Measurements from ENCODE around the gene ZMIZ2.

Gene ZMIZ2

DNA sequence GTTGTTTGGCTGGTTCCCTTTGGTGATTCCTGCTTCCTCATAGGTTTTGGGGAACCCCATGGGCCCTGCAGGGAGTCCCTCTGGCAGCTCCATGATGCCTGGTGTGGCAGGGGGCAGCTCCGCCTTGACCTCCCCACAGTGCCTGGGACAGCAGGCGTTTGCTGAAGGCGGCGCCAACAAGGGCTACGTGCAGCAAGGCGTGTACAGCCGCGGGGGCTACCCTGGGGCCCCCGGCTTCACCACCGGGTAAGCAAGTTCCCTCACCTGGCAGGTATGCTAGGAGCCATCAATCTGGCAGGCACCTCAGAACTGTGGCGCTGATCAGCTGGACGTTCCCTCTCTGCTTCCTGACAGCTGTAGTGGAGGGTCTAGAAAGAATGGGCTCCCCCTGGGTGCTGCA lies 8.3 kb downstream of the ZMIZ2 start:
- no peak for FAIRE-seq

DNA sequence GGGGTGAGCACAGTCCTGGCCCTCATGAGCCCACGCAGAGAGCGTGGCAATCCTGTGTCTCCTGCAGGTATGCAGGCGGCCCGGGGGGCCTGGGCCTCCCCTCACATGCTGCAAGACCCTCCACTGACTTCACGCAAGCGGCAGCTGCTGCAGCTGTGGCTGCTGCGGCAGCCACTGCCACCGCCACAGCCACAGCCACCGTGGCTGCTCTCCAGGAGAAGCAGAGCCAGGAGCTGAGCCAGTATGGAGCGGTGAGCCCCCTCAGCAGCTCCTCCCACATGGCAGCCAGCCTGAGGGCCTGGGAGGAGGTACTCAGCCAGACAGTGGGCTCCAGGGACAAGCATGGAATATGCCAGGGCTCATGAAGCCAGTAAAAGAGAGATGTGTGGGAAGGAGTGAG lies 8.7 kb downstream of the ZMIZ2 start:
- FAIRE-seq = no peak

- no peak for FAIRE-seq
These were observed 9.1 kb downstream of the ZMIZ2 start for GRCh38 chr7:44757739-44758138.

GRCh38 chr7:44759246-44759645 lies 10.6 kb downstream of the ZMIZ2 start:
- FAIRE-seq = no peak

DNA sequence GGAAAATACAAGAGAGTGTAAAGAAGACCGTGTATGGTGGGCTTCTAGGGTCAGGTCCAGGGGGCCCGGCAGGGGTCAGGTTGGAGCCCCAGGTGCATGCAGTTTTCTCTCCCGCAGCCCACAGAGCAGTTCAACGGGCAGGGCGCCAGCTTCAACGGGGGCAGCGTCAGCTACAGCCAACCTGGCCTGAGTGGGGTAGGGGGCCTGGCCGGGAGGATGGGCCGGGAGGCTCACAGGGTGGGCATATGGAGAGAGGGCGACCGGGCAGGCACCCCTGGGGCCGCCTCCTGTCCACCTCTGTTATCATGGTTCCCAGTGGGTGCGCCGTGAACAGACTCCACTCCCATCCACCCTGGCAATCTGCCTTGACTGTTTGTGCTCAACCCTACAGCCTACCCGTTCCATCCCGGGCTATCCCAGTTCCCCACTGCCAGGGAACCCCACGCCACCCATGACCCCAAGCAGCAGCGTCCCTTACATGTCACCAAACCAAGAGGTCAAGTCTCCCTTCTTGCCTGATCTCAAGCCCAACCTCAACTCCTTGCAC lies 11.5 kb downstream of the ZMIZ2 start:
- FAIRE-seq = no peak

- FAIRE-seq = no peak
These were observed 12.8 kb downstream of the ZMIZ2 start for GRCh38 chr7:44761207-44762161.

GRCh38 chr7:44762300-44762699 lies 13.7 kb downstream of the ZMIZ2 start:
- no peak for FAIRE-seq

DNA sequence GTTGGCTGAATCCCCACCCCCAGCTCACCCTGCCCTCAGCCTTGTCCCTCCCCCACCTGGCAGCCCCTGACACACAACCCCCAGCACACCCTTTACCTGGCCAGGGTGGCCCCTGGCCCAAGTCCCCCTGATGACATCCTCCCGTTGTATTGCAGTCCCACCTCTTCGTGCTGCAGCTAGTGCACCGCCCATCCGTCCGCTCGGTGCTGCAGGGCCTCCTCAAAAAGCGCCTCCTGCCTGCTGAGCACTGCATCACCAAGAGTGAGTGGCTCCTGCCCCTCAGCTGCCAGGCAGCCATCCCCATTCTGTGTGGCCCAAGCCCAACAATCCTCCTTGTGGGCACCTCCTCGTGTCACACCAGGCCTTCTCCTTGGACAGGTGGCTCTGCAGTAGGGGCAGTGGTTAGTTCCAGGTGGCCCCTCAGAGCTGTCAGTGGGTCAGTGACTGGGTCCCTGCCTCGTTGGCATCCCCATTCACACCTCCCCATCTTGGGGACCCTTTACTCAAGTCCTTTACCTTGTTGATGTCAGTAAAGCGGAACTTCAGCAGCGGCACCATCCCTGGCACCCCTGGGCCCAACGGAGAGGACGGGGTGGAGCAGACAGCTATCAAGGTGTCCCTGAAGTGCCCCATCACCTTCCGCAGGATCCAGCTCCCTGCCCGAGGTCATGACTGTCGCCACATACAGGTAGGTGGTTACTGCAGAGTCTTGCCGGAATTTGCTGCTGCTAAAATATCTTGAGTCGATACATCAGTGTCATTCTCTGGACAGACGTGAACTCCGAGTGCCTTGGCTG lies 14.3 kb downstream of the ZMIZ2 start:
- FAIRE-seq = no peak

GRCh38 chr7:44764081-44764480 lies 15.4 kb downstream of the ZMIZ2 start:
- no peak for FAIRE-seq

DNA sequence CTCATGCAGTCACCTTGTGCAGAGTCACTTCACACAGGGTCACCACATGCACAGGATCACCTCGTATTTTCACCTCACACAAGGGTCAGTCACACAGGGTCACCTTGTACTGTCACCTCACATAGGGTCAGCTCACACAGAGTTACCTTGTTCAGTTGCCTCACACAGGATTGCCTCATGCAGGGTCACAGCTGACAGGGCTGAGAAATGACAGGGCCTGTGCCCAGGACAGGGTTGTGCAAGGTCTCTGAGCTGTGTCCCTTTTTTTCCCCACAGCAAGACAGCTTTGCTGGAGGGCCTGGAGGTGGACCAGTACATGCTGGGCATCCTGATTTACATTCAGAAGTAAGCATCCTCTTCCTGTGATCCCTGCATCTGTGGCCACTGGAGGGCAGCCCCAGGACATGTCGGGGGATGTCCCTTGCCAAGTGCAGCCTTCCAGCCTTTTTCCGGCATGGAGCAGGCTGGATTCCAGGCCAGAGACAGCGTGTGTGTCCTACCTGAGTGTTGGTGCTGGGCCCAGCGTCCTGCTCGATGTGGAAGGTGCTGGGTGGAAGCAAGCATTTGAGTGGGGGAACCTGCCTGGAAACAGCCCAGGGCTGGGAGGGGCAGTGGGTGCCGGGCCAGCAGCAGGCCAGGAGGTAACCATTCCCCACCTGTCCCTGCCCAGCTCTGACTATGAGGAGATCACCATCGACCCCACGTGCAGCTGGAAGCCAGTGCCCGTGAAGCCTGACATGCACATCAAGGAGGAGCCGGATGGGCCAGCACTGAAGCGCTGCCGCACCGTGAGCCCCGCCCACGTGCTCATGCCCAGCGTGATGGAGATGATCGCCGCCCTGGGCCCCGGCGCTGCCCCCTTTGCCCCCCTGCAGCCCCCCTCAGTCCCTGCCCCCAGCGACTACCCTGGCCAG lies 16.3 kb downstream of the ZMIZ2 start:
- FAIRE-seq = no peak

DNA sequence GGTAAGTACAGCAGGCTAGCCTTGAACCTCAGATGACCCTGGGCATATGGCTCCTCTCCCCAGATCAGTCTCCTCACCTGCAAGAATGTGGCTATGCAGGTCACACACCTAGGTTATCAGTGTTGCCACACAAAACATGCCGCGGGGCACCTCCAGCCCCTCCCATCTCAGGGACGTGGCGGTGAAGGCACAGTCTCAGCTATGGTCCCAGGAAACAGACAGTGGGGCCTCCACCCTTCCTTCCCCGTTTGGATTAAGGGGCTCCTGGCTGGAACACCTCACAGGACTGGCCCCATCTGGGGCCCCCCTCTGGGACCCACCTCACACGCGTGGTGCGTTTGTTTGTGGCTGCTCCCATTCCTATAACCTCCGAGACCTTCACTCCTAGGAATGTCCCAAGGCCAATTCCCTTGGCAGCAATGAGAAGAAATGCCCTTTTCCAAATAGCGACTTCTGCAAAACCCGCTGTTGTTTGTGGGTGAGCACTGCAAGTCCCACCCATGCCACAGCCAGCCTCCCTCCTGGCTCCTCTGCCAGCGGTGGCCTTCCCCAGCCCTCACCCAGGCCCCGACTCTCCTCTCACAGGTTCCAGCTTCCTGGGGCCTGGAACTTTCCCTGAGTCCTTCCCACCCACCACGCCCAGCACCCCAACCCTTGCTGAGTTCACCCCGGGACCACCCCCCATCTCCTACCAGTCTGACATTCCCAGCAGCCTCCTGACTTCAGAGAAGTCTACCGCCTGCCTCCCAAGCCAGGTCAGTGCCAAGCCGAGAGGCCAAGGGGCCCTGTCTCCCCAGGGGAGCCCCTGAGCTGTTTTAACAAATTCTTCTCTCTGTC lies 17.1 kb downstream of the ZMIZ2 start:
- no peak for FAIRE-seq

DNA sequence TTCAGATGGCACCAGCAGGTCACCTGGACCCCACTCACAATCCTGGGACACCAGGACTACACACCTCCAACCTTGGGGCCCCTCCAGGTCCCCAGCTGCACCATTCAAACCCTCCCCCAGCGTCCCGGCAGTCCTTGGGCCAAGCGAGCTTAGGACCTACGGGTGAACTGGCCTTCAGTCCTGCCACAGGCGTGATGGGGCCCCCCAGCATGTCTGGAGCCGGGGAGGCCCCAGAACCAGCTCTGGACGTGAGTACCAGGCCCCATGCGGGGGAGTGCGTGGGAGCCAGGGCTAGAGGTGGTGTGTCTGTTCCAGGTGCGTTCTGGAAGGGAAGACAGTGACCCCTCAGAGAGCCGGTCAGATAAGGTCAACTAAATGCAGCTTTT lies 17.8 kb downstream of the ZMIZ2 start:
- no peak for FAIRE-seq

- FAIRE-seq = no peak
These were observed 18.7 kb downstream of the ZMIZ2 start for GRCh38 chr7:44767134-44767911.

GRCh38 chr7:44767912-44768627 lies 19.4 kb downstream of the ZMIZ2 start:
- FAIRE-seq = no peak

GRCh38 chr7:44768628-44769371 lies 20.2 kb downstream of the ZMIZ2 start:
- no peak for FAIRE-seq

DNA sequence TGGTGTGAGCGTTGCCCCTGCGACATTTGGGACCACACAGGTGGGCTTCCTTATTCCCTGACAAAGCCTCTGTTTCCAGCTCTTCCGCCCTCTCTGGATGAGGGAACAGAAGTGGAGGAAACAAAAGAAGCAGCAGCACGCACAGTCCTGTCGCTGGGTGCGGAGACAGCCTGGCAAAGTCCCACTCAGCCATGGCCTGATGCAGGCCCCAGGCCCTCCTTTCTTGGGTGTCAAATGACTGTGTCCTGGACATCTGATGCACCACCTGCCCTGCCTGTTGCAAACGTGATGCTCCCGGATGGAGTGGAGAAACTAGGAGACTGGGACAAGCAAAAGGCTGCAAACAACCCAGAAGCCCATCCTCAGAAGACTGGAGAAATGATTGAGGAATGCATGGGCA lies 20.7 kb downstream of the ZMIZ2 start:
- no peak for FAIRE-seq

DNA sequence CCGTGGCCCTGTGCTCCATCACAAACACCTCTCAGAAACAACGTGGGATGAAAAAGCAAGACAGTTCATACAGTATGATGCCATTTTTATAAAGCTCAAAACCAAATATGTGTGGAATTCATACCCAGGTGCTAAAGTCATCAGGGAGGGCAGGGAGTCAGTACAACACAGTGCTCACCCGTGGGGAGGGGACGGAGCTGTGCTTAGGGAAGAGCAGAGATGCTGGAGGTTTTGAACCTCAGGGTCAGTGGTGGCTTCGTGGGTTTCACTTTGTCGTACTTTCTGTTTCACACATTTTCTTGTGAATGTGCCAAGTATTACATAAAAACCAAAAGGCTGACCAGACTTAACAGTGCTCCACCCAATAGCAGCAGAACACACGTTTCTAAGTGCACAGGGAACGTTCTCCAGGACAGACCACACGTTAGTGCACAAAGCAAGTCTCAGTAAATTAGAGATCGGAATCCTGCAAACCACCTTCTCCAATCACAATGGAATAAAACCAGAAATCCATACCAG lies 21.2 kb downstream of the ZMIZ2 start:
- no peak for FAIRE-seq

GRCh38 chr7:44771358-44771757 lies 22.7 kb downstream of the ZMIZ2 start:
- FAIRE-seq = no peak

DNA sequence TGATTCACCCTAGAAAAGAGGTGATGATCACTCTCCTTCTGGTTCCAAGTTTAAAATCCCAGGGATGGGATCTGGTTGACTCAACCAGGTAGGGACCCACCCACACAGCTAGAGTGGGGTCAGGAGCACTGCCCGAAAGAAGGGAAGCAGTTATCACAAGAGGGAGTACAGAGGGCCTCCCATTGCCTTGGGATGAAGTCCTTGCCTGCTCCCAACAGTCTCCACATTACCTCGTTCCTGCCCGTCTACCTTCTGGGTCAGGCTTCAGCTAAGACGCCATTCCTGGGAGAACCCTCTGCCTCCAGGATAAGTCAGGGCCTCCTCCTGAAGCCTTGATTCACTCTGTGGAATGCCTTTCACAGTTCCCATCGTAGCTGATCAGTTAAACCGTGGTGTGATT lies 23.8 kb downstream of the ZMIZ2 start:
- FAIRE-seq = no peak

Measured in endometrium (tissue), 2 donors.